Measurements from ENCODE around the gene USP47. TPM values are rescaled to one million over a fixed set of nuclear protein-coding genes. Genes with fewer than 3 reads are reported as not detected.

Gene USP47
- total RNA-seq, 1 donor from 2014 or later = 21.3 TPM

DNA sequence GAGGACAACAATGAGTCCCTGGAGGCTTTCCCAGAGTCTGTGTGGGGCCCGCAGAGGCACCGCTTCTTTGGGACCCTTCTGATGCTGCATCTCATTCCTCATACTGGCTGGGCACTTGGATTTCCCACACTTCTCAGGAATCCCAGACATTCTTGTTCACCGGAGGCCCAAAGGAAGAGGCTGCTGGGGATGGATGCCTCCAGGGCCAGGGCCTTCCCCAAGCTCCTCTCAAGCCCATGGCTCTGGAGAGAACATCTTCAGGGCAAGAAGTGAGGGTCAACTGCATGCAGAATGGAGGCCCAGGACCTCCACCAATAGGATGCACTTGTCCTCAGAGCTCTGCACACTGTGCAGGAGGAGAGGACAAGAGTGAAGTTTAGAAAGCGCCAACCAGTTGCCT lies 132.1 kb downstream of the USP47 start:
- DNase-seq (ENCODE audit: low read depth) = no peak
- no peak overlapping the region for H3K4me3 ChIP-seq (ENCODE audit: low read depth, low read length)
- TF ChIP-seq, protein P1, sequence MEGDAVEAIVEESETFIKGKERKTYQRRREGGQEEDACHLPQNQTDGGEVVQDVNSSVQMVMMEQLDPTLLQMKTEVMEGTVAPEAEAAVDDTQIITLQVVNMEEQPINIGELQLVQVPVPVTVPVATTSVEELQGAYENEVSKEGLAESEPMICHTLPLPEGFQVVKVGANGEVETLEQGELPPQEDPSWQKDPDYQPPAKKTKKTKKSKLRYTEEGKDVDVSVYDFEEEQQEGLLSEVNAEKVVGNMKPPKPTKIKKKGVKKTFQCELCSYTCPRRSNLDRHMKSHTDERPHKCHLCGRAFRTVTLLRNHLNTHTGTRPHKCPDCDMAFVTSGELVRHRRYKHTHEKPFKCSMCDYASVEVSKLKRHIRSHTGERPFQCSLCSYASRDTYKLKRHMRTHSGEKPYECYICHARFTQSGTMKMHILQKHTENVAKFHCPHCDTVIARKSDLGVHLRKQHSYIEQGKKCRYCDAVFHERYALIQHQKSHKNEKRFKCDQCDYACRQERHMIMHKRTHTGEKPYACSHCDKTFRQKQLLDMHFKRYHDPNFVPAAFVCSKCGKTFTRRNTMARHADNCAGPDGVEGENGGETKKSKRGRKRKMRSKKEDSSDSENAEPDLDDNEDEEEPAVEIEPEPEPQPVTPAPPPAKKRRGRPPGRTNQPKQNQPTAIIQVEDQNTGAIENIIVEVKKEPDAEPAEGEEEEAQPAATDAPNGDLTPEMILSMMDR (conservative IDR thresholded peaks at IDR 0.05; ENCODE audit: low read depth, low read length) = no peak

- TF ChIP-seq, protein P1 (conservative IDR thresholded peaks at IDR 0.05; ENCODE audit: low read depth, low read length) = no peak
- H3K4me3 ChIP-seq (ENCODE audit: low read depth, low read length) = no peak overlapping the region
- DNase-seq (ENCODE audit: low read depth) = no peak
These were observed 133.7 kb downstream of the USP47 start for GRCh38 chr11:11975201-11976092.

DNA sequence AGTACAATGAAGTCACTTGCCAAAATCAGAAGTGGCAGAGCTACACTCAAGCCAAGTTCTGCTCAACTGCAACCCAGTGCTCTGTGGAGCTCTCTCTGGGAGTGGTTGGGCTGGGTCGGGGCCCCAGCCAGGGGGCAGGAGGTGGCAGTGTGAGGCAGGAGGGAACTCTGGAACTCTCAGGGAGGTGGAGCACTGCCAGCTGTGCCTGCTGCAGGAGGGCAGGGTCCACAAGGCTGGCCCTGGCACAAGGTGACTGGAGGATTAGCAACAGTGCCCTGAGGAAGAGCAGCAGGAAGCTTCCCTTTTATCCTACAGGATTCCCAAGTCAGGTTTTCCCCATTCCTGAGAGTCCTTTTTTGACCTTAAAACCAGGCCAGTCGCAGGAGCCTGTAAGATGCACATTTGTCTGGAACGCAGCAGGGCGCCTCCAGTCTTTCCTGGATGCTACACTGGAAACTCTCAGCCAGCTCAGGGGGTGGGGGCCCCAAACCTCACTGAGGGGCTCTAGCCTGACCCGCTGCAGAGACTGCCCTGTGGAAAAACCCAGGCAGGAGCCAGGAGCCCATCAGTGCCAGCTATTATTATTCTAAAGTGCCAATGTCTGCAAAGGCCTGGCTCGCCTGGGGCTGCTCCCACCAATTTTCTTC lies 134.8 kb downstream of the USP47 start:
- TF ChIP-seq, protein P1 (conservative IDR thresholded peaks at IDR 0.05; ENCODE audit: low read depth, low read length) = no peak
- no peak for DNase-seq (ENCODE audit: low read depth)

DNA sequence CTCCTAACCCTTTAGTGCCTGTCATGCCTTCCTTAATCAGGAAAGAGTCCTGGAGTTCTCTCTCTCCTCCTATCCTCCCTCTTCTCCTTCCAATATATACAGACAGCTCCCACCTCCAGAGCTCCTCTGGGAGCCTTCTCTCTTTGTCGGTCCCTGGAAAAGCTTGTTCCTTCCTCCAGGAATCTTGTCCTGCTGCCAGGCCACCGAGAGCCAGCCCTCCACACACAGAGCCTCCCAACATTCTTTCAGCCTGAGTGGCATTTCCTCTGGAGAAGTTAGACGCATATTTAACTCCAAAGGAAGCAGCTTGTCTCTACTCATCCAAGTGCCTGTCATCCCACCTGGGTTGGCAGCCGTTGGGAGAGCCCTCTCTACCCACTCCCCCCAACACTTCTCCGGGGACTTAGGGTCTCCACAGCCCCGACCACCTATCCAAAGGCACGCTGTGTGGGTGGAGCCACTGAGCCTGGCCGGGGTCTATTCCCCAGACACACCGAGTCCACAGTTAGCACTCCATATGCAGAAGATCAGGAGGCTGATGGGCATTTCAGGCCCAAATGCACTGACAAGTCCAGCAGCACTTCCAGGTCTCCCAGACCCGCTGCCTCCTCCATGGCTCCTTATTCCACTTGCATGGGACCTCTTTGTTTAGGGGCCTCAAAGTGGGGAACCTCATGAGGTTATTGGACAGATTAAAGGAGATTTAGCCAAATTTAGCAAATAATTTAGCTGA lies 135.6 kb downstream of the USP47 start:
- no peak overlapping the region for H3K4me3 ChIP-seq (ENCODE audit: low read depth, low read length)
- TF ChIP-seq, protein P1 (conservative IDR thresholded peaks at IDR 0.05; ENCODE audit: low read depth, low read length) = no peak
- DNase-seq (ENCODE audit: low read depth) = no peak

More for the DNA sequence above, 134.8 kb downstream of the USP47 start:
- H3K4me3 ChIP-seq (ENCODE audit: low read depth, low read length) = no peak overlapping the region

- TF ChIP-seq, protein P1 (conservative IDR thresholded peaks at IDR 0.05; ENCODE audit: low read depth, low read length) = no peak
- no peak for DNase-seq (ENCODE audit: low read depth)
- H3K4me3 ChIP-seq (ENCODE audit: low read depth, low read length) = no peak overlapping the region
These were observed 136.4 kb downstream of the USP47 start for GRCh38 chr11:11978098-11978637.

GRCh38 chr11:11978792-11979487 lies 137.2 kb downstream of the USP47 start:
- TF ChIP-seq, protein P1 (conservative IDR thresholded peaks at IDR 0.05; ENCODE audit: low read depth, low read length) = no peak
- no peak for DNase-seq (ENCODE audit: low read depth)
- H3K4me3 ChIP-seq (ENCODE audit: low read depth, low read length) = no peak overlapping the region
